ENCODE data around the gene TMBIM4. TPM values are rescaled to one million over a fixed set of nuclear protein-coding genes. Genes with fewer than 3 reads are reported as not detected.

TMBIM4 gene
- total RNA-seq, 1 experiment from 2014 or later, result 29.8 TPM

- no peak overlapping the region for H3K27ac Mint-ChIP-seq
- ATAC-seq (no peak), DNase-seq (ENCODE audit: low spot score) (no peak)
- peaks cover 7% of the 10 kb centered on the region for H3K4me1 Mint-ChIP-seq
- H3K4me3 Mint-ChIP-seq, result no peak overlapping the region
- ChIA-PET CTCF (no interaction called here), POLR2A (interaction anchor here (0.7 kb wide), 1 partner anchor 713 kb away, joined by 9 read pairs; no protein-coding TSS in a partner anchor)
- H3K27me3 Mint-ChIP-seq (ENCODE audit: low read depth), result no peaks in the 10 kb centered on the region
- TF ChIP-seq SOX15 (CRISPR knock-in tag; IDR thresholded peaks at IDR 0.05) (no peak), RORB (CRISPR knock-in tag; IDR thresholded peaks at IDR 0.05) (no peak), NFE2L1 (CRISPR knock-in tag; IDR thresholded peaks at IDR 0.05) (no peak), AR (CRISPR knock-in tag; IDR thresholded peaks at IDR 0.05) (no peak), ZNF138 (CRISPR knock-in tag; conservative IDR thresholded peaks at IDR 0.05) (no peak), GRHL2 (CRISPR knock-in tag; IDR thresholded peaks at IDR 0.05; ENCODE audit: insufficient replicate concordance, severe bottlenecking) (no peak), E2F4 (CRISPR knock-in tag; IDR thresholded peaks at IDR 0.05; ENCODE audit: borderline replicate concordance, low read depth) (no peak), ETV6 (CRISPR knock-in tag; IDR thresholded peaks at IDR 0.05) (no peak), CBFB (CRISPR knock-in tag; IDR thresholded peaks at IDR 0.05; ENCODE audit: low read depth) (no peak), ELF4 (CRISPR knock-in tag; IDR thresholded peaks at IDR 0.05; ENCODE audit: low read depth) (no peak), STAT6 (CRISPR knock-in tag; conservative IDR thresholded peaks at IDR 0.05; ENCODE audit: low read depth) (no peak), NFYB (CRISPR knock-in tag; conservative IDR thresholded peaks at IDR 0.05; ENCODE audit: low read depth) (no peak), USF2 (CRISPR knock-in tag; IDR thresholded peaks at IDR 0.05) (no peak)
- TF ChIP-seq, protein P1, sequence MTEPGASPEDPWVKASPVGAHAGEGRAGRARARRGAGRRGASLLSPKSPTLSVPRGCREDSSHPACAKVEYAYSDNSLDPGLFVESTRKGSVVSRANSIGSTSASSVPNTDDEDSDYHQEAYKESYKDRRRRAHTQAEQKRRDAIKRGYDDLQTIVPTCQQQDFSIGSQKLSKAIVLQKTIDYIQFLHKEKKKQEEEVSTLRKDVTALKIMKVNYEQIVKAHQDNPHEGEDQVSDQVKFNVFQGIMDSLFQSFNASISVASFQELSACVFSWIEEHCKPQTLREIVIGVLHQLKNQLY (CRISPR knock-in tag; IDR thresholded peaks at IDR 0.05), result no peak
- TF ChIP-seq, protein P2, sequence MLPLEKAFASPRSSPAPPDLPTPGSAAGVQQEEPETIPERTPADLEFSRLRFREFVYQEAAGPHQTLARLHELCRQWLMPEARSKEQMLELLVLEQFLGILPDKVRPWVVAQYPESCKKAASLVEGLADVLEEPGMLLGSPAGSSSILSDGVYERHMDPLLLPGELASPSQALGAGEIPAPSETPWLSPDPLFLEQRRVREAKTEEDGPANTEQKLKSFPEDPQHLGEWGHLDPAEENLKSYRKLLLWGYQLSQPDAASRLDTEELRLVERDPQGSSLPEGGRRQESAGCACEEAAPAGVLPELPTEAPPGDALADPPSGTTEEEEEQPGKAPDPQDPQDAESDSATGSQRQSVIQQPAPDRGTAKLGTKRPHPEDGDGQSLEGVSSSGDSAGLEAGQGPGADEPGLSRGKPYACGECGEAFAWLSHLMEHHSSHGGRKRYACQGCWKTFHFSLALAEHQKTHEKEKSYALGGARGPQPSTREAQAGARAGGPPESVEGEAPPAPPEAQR (CRISPR knock-in tag; IDR thresholded peaks at IDR 0.05), result no peak
- TF ChIP-seq, protein P3, sequence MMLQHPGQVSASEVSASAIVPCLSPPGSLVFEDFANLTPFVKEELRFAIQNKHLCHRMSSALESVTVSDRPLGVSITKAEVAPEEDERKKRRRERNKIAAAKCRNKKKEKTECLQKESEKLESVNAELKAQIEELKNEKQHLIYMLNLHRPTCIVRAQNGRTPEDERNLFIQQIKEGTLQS (CRISPR knock-in tag; conservative IDR thresholded peaks at IDR 0.05), result no peak
- peaks cover 14% of the 10 kb centered on the region for H3K36me3 Mint-ChIP-seq
- H3K9me3 Mint-ChIP-seq, result no peaks in the 10 kb centered on the region; the same call in 1 of the 2 replicates
These were observed 51.4 kb downstream of the TMBIM4 start for GRCh38 chr12:66118240-66118891.
